Uterus (tissue), 4 donors: ENCODE results near the gene CDKAL1. TPM values are rescaled to one million over a fixed set of nuclear protein-coding genes. Genes with fewer than 3 reads are reported as not detected.
"Not testable (repeated sequence)": the region's sequence is repeated elsewhere in the genome, so short reads cannot be mapped to it uniquely, and the experiment has no call there.

Source experiments
- DNase-seq, 2 donors: peaks; one replicate each; pipeline ENCODE4 v3.0.0-alpha.2; 2019 to 2020
- H3K27ac ChIP-seq, 2 donors: fragments of 200-600 bp; sonication (generic); 1 replicate in 1 of 2; 2 replicates in 1 of 2; pipeline ENCODE4 v1.5.1; 2016 to 2018
- H3K27me3 ChIP-seq, 2 donors: fragments of 200-600 bp; sonication (generic); one replicate each; pipeline ENCODE4 v1.5.1; 2018 to 2019; ENCODE audit warnings: control low read depth in 1 of 2
- H3K36me3 ChIP-seq, 2 donors: fragments of 200-600 bp; sonication (generic); one replicate each; pipeline ENCODE4 v1.5.1; 2019; ENCODE audit warnings: control low read depth in 1 of 2
- H3K4me1 ChIP-seq, 2 donors: fragments of 200-600 bp; sonication (generic); one replicate each; pipeline ENCODE4 v1.5.1; 2018 to 2019; ENCODE audit warnings: control low read depth in 1 of 2
- H3K4me3 ChIP-seq, 2 donors: fragments of 200-600 bp; sonication (generic); 1 replicate in 1 of 2; 2 replicates in 1 of 2; pipeline ENCODE4 v1.5.1; 2018 to 2019; ENCODE audit warnings: mild to moderate bottlenecking in 1 of 2
- H3K9me3 ChIP-seq, 2 donors: fragments of 200-600 bp; sonication (generic); one replicate each; pipeline ENCODE4 v1.5.1; 2019; ENCODE audit warnings: control low read depth in 1 of 2
- CTCF ChIP-seq, 4 experiments: fragments of 200-600 bp in 2 of 4; fragments of 450-650 bp in 2 of 4; sonication (generic) in 2 of 4; IDR thresholded peaks; one replicate each; pipeline ENCODE4 v1.5.1; 2016 to 2019; ENCODE audit warnings: antibody characterized with exemption in 4 of 4, mild to moderate bottlenecking in 2 of 4, moderate library complexity in 1 of 4
- POLR2A ChIP-seq, 2 donors: fragments of 450-650 bp; IDR thresholded peaks; one replicate each; pipeline ENCODE4 v1.6.1; 2016; ENCODE audit warnings: antibody characterized with exemption in 2 of 2, mild to moderate bottlenecking in 1 of 2, moderate library complexity in 1 of 2
- intact Hi-C: fragments of 100-400 bp; cut with DNase I; formaldehyde crosslinking; loops from one replicate; pipeline ENCODE4 v1.15.1; 2023; ENCODE audit warnings: low total_unique reads
- total RNA-seq, 4 donors: library from RNA; depleted of rRNA in 3 of 4; stranded (reverse); fragments of >200 nt in 3 of 4; gene quantifications; one replicate each; pipeline versions ENCODE4 v1.1.0 to v1.2.4, GENCODE V29; 2014 to 2023
- donor health status: DM: yes; HTN: yes; CAD: no.

The CDKAL1 gene
- total RNA-seq, 4 donors from 2014 or later: 5.0 to 51.7 (median 18.9) TPM

GRCh38 chr6:21246075-21246474, 711.8 kb downstream of the CDKAL1 start:
- Histone ChIP-seq H3K4me1 (no peaks in the 10 kb centered on the region), H3K9me3 (no peaks in the 10 kb centered on the region), H3K27ac (no peak overlapping the region), H3K27me3 (no peaks in the 10 kb centered on the region), H3K4me3 (no peak overlapping the region), H3K36me3 (no peaks in the 10 kb centered on the region)
- intact Hi-C loops: no loop called here
- no peak for DNase-seq
- TF ChIP-seq POLR2A (IDR thresholded peaks at IDR 0.05): no peak
- no peak for TF ChIP-seq CTCF (IDR thresholded peaks at IDR 0.05)

GRCh38 chr6:21254460-21254859, 720.2 kb downstream of the CDKAL1 start:
- H3K9me3 ChIP-seq, intact Hi-C loops, H3K27ac ChIP-seq: not testable (repeated sequence)

DNA sequence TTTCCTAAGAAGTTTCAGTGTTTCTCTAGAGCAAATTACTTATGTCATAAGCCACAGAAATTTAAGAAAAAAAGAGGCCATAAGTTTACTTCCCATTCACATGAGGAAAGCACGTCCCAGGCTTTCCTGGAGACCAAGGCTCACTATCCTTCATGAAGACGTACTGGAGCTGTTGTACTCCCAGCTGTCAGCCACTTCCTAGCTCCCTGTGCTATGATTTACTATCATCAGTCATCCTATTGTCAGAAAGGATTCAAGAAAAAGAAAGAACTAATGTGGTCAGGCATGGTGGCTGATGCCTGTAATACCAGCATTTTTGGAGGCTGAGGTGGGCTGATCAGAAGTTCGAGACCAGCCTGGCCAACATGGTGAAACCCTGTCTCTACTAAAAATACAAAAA, 721.9 kb downstream of the CDKAL1 start:
- H3K27me3 ChIP-seq: no peaks in the 10 kb centered on the region
- H3K4me1 ChIP-seq: no peaks in the 10 kb centered on the region
- DNase-seq: no peak
- H3K4me3 ChIP-seq: no peak overlapping the region
- intact Hi-C loops: no loop called here
- no peak overlapping the region for H3K27ac ChIP-seq
- TF ChIP-seq CTCF (IDR thresholded peaks at IDR 0.05) (no peak), POLR2A (IDR thresholded peaks at IDR 0.05) (no peak)
- H3K36me3 ChIP-seq: no peaks in the 10 kb centered on the region
- H3K9me3 ChIP-seq: no peaks in the 10 kb centered on the region

More at GRCh38 chr6:21254460-21254859, 720.2 kb downstream of the CDKAL1 start:
- not testable (repeated sequence) for H3K4me1 ChIP-seq, DNase-seq, H3K36me3 ChIP-seq, H3K27me3 ChIP-seq, H3K4me3 ChIP-seq

DNA sequence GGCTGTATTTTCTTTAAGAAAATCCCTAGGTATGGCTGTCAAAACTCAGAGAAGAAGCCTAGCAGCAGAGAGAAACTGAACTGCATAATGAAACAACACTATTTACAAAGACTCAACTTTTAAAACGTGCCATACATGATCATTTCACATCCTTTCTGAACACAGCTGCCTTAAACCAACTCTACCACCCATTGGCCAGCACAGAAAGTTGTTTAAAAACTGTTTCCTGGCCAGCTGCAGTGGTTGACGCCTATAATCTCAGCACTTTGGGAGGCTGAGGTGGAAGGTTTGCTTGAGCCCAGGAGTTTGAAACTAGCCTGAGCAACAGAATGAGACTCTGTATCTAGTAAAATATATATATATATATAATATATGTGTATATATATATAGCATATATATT, 722.9 kb downstream of the CDKAL1 start:
- no peak for DNase-seq
- H3K27me3 ChIP-seq: no peaks in the 10 kb centered on the region
- H3K36me3 ChIP-seq: no peaks in the 10 kb centered on the region
- no peak for TF ChIP-seq POLR2A (IDR thresholded peaks at IDR 0.05)
- no peak for TF ChIP-seq CTCF (IDR thresholded peaks at IDR 0.05)
- H3K27ac ChIP-seq: no peak overlapping the region
- no peaks in the 10 kb centered on the region for H3K4me1 ChIP-seq
- H3K9me3 ChIP-seq: no peaks in the 10 kb centered on the region
- no peak overlapping the region for H3K4me3 ChIP-seq
- intact Hi-C loops: no loop called here

- Histone ChIP-seq H3K4me3 (no peak overlapping the region), H3K27ac (no peak overlapping the region), H3K27me3 (no peaks in the 10 kb centered on the region), H3K9me3 (no peaks in the 10 kb centered on the region), H3K4me1 (no peaks in the 10 kb centered on the region), H3K36me3 (no peaks in the 10 kb centered on the region)
- no peak for TF ChIP-seq CTCF (IDR thresholded peaks at IDR 0.05)
- TF ChIP-seq POLR2A (IDR thresholded peaks at IDR 0.05): no peak
- intact Hi-C loops: no loop called here
- no peak for DNase-seq
Observed at GRCh38 chr6:21258665-21259064, 724.4 kb downstream of the CDKAL1 start.

DNA sequence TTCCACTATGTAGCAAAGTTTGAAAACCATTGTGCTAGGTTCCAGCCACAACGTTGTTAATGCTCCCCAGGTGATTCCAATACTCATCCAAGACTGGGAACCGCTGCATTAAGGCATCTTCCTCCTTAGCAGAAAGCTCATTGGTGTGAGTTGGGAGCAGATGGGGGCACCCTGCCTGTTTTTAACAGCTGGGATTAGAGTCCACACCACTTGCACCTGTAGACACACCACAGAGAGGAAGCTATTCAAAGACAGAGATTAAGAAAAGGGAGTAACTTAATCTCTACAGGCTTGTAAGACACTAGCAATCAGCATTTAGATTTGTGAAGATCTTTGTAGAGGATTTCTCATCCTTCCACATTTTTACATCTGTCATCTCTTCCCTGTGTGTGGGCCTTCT, 725.4 kb downstream of the CDKAL1 start:
- Histone ChIP-seq H3K36me3 (no peaks in the 10 kb centered on the region), H3K4me3 (no peak overlapping the region), H3K27ac (no peak overlapping the region), H3K27me3 (no peaks in the 10 kb centered on the region), H3K4me1 (no peaks in the 10 kb centered on the region), H3K9me3 (no peaks in the 10 kb centered on the region)
- no peak for DNase-seq
- intact Hi-C loops: no loop called here
- no peak for TF ChIP-seq POLR2A (IDR thresholded peaks at IDR 0.05)
- no peak for TF ChIP-seq CTCF (IDR thresholded peaks at IDR 0.05)
